Right renal cortex interstitium (tissue), 3 donors: Measurements from ENCODE around the gene GAL. TPM values are rescaled to one million over a fixed set of nuclear protein-coding genes. Genes with fewer than 3 reads are reported as not detected.
"Not testable (repeated sequence)": the region's sequence is repeated elsewhere in the genome, so short reads cannot be mapped to it uniquely, and the experiment has no call there.

Source experiments
- DNase-seq, 3 donors: peaks; one replicate each; pipeline ENCODE4 v3.0.0-alpha.2; 2013; ENCODE audit warnings: low read depth in 3 of 3, low spot score in 2 of 3
- polyA plus RNA-seq, 3 donors: library from polyadenylated mRNA; unstranded; fragments of 120-200 nt; gene quantifications; one replicate each; pipeline ENCODE4 v1.2.1, GENCODE V29; 2013; ENCODE audit not compliant: insufficient read length in 3 of 3

Gene GAL, protein sequence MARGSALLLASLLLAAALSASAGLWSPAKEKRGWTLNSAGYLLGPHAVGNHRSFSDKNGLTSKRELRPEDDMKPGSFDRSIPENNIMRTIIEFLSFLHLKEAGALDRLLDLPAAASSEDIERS
- polyA plus RNA-seq: under 1 TPM in 1 of 3 donors, not detected in 2; 0.16 TPM

DNA sequence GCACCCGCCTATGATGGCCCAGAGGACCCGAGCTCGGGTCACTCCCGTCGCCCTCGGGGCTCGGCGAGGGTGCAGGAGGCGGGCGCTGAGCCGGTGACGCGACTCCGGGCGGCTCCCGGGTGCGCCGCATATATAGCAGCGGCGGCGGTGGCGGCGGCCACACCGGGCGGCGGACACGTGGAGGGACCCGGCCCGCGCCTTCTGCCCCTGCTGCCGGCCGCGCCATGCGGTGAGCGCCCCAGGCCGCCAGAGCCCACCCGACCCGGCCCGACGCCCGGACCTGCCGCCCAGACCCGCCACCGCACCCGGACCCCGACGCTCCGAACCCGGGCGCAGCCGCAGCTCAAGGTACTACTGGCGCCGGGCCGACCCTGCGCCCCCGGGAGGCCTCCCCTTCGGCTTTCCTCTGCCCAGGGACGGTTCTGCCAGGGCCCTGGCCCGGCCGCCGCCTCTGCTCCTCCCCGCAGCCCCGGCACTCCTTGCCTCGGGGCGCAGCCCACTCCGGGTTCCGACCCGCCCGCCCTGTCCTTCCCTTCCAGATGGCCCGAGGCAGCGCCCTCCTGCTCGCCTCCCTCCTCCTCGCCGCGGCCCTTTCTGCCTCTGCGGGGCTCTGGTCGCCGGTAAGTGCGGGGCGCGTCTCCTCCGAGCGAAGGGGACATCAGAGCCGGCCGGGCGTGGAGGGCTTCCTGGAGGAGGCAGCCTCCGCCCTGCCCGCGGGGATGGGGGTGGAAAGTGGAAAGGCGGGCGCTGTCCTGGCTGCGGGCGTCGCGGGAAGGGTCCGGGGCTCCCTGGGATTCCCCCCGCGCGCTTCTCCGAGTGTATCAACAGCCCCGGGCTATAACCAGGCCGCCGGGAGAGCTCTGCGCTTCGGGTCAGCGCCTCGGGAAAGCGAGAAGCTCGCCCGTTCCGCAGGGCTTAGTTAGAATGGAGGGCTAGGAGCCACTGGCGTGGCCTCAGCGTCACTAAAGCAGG, at the start of gene GAL:
GAL (plus strand) TSS at position 160 of the 972 bp plus-strand sequence; CDS start at position 540, 380 bp downstream.
- DNase-seq: no peak

DNA sequence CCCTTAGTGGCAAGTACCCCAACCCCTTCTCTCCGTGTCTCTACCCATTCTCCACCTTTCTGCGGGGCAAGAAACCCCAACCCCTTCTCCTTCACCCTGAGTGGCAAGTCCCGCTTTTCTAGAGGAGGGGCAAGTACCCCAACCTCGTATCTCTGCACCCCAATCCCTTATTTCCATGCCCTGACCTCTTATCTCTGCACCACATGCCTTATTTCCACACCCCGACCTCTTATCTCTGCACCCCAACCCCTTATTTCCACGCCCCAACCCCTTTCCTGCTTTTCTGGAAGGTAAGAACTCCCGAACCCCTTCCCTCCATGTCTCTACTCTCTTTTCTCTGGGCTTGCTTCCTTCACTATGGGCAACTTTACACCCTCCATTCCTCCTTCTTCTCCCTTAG, 49.7 kb upstream of the GAL start:
- DNase-seq: not testable (repeated sequence)

DNA sequence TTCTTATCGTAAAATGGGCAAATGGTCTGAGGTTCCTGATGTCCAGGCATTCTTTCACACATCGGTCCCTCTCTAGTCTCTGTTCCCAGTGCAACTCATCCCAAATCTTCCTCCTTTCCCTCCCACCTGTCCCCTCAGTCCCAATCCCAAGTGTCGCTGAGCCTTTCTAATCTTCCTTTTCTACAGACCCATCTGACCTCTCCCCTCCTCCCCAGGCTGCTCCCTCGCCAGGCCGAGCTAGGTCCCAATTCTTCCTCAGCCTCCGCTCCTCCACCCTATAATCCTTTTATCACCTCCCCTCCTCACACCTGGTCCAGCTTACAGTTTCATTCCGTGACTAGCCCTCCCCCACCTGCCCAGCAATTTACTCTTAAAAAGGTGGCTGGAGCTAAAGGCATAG, 49.2 kb upstream of the GAL start:
- DNase-seq: not testable (repeated sequence)

DNA sequence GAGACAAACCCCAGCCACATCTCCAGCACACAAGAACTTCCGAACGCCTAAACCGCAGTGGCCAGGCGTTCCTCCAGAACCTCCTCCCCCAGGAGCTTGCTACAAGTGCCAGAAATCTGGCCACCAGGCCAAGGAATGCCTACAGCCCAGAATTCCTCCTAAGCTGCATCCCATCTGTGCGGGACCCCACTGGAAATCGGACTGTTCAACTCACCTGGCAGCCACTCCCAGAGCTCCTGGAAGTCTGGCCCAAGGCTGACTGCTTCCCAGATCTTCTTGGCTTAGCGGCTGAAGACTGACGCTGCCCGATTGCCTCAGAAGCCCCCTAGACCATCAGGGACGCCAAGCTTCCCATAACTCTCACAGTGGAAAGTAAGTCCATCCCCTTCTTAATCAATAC, 48.5 kb upstream of the GAL start:
- not testable (repeated sequence) for DNase-seq

DNA sequence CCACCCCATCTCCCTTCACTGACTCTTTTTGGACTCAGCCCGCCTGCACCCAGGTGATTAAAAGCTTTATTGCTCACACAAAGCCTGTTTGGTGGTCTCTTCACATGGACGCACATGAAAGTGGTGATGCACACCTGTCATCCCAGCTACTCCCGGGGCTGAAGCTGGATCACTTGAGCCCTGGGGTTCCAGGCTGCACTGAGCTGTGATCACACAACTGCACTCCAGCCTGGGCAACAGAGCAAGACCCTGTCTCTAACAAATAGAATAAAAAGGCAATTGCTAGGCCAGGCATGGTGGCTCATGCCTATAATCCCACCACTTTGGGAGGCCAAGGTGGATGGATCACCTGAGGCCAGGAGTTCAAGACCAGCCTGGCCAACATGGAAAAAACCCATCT, 45.0 kb upstream of the GAL start:
- DNase-seq: not testable (repeated sequence)

DNA sequence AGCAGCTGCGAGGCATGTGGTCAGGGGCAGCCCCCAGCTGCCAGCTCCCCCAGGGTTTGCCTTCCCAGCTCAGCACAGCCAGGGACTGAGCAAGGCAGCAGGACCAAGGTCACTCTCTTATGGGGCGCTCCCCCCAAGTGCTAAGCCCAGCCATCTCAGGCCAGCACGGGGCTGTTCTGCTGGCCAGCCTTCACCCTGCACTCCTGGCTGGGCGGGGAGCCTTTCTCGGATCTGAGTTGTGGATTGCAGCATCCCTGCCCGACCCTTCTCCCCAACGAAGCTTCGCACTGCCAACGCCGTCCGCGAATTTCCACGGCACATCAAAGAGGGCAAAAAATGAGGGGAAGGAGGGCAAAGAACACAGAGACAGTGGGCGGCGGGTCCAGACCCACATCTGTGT, 42.5 kb upstream of the GAL start:
- no peak for DNase-seq

DNA sequence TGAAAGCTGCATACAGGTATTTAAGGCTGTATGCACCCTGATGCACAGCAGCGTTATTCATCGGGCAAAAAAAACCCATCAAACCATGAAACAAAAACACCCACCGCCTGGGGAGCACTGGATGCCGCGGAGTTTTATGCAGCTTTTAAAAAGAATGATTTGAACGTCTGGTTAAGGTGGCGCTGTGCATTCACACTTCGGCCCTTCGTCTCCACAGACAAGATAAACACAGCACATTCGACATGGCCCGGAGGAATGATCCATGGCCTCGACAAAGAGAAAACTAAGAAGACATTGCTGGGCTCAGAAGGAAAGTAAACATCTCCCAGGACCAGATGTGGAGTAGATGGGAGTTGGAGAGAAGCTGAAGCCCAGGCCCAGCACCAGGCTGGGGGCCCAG, 40.8 kb upstream of the GAL start:
- no peak for DNase-seq

DNA sequence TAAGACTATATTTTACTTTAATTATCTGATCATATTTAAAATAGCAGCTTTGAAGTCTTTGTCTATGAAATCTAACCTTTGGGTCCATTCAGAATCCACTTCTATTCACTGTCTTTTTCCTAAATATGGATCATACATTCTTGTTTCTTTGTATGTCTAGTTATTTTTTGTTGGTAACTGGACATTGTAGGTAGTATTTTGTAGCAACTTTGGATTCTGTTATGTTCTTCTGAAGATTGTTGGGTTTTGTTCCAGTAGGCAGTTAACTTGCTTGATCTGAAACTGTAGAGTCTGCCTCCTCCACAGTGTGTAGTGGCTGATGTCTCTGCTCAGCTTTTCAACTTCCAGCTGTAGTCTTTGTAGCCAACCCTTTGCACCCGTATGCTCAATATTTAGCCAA, 37.5 kb upstream of the GAL start:
- no peak for DNase-seq

DNA sequence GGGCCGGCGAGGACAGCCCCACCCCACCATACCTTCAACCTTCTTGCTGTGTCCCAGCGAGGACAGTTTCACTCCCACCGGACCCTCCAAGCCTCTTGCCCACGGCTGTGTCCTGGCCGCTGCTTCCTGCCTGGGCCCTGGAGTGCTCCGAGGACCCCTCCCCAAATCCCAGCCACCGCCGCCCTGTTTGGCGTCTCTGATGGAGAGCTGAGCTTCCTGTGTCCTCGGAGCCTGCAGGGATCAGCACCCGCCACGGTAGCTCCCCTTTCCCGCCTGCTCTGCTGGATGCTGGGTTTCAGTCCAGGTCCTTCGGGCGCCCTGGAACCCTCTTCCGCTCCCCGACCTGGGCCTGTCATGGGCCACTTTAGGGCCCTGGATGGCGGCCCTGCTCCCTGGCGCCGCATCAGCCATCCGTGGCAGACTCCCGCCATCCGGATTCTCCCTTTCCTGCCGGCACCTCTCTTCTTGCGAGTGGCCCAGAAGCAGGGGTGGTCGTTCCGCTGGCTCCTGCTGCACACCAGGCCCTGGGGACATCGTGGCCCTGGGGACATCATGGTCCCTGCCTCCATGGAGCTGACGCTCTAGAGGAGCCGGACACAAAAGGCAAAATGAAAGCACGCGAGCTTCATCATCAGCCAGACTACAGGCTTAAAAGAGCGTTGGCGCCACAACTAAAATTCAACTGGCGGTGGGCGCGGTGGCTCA, 34.3 kb upstream of the GAL start:
- DNase-seq: no peak

DNA sequence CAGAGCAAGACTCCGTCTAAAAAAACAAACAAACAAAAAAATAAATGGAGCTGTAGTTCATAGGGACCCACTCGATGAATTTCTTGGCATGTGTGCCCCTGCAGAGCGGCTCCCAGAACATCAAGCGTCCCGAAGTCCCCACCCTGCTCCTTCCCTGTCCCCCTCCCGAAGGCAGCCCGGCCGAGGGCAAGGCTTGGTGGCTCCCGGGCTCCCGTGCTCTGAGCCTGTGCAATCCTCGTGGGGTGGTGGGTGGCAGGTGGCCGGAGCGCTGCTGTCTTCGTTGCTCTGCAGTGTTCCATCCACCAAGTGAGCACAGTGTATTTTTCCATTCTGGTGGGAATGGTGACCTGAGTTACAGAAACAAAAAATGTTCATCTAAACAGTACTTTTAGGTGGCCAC, 33.5 kb upstream of the GAL start:
- DNase-seq: no peak

DNA sequence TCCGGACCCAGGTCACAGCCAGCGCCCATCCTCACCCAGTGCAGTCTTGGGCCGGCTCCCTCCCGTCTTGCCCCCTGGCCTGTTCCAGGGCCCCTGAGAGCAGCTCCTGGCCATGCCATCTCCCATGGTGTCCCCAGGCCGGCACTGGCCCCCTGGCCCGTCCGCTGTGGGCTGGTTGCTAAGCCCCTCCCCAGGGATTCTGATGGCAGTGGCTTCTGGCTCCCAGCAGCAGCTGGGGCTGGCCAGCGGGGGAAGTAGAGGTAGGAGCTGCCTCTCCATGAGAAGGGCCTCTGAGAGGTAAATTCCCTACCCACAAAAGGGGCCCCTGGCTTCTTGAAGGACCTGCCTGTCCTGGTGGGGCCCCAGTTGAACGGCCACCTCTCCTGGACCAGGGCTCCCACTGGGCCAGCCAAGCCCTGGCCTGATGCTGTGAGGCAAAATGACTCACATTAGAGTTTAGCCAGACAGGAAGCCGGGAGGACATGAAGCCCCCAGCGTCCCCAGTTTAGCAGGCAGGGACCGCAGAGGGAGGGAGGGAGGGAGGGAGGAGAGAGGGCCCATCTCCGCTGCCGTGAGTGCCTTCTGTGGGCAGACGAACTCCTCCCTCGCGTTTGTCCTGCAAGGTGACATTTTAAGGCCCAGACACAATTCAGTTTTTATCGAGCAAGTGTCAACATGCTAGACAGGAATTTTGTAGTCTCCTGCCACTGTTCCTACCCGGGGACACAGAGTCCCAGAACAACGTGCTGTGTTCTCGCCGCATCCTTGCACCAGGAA, 32.9 kb upstream of the GAL start:
- DNase-seq: no peak

DNA sequence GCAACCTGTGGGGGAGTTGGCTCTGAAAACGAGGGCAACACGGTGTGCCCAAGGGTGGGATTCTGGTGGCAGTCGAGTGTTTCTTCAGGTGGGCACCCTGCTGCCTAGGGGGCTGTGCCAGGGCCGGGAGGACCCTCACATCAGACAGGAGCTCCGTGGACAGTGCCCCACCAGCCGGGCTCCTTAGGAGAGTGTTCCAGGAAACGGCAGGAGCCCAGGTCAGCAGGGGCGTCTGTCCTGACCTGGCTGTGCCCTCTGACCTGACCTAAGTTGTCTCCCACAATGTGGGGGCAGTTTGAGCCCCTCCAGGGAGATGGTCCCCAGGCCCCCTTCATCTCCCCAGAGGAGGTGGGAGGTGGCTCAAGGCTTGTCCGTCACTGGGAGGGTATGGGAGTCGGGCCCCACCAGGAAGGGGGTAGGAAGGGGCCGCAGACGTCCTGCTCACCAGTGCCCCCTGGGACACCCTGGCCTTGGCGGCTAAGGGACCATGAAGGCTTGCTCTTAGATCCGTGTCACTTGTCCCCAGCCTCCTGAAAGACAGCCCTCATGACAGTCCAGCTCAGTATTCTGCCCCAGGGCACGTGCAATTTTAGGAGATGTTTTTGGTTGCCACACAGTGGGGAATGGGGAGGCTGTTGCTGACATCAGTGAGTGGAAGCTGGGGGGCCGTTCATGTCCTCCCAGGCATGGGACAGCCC, 32.2 kb upstream of the GAL start:
- DNase-seq: no peak

DNA sequence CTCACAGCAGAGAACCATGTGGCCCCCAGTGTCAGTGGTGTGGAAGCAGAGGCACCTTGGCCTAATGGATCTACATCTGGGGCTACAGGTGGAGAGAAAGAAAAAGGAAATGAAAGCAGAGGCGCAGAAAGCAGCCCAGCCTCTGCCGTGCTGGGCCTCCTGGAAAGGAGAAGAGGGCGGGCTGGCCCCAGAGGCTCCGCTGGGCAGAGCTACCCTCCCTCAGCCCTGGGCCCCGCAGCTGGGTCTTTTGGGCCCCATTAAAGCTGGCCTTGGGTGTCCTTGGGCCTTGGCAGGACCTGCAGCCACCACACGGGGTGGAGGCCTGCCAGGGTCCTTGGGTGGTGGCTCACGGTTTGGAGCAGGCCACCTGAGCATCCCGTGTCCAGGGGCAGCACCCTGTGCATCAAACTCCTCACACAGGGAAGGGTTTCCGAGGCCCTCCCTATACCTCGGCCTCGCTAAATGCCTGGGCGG, 31.6 kb upstream of the GAL start:
- no peak for DNase-seq

DNA sequence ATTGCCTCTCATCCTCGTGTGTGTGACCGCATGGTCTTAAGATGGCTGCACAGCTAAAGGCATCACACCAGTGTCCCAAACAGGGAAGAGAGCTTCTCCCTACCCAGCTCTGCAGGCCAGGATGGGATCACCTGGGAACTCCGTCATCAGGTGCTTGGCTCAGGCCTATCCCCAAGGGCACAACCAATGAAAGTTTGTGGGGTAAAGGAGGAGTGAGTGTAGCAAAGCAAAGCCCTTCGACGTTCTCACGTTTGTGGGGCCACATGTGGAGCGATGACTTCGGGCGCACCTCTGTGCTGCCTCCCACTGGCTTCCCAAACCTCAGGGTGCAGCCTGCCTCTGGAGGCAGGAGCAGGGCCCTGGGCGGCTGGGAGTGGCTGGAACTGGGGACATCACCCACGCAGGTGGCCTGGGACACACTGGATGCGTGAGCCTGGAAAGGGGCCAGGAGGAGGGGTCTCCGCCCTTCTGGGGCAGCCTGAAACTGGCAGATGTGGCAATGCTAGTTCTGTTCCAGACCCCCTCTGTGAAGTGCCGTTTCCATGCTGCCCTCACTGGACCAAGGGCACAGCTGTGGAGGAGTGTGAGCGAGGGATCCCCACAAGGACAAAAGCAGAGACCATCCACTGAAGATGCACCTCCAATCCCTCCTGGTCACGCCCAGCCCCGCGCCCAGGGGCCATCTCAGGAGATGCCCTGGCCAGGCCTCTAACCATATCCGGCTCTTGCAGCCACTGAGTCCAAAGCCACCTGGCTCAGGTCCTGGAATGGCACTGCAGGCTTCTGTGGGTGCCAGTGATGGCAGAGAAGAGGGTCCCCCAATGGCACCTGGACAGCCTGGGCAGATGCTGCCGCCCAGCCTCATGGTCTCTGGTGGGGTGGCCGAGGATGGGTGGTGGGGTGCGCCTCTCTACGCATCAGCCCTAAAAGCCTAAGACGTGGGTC, 30.6 kb upstream of the GAL start:
- no peak for DNase-seq

DNA sequence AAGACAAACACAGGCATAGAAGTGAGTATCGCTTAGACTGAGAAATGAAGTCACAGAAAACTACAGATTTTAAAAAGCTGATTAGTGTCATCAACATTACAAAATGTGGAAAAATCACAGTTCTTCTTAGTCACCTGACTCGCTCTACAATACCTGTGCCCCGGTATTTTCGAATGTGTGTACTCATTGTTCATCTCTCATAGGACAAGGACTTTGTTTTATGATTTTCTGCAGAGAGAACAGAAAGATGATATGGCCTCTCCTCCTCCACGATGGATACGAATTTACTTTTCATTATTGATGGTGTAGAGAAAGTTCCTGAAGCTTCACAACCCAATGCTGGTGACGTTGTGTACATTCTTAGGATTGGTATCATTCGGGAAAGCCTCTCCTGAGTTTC, 29.4 kb upstream of the GAL start:
- DNase-seq: no peak

DNA sequence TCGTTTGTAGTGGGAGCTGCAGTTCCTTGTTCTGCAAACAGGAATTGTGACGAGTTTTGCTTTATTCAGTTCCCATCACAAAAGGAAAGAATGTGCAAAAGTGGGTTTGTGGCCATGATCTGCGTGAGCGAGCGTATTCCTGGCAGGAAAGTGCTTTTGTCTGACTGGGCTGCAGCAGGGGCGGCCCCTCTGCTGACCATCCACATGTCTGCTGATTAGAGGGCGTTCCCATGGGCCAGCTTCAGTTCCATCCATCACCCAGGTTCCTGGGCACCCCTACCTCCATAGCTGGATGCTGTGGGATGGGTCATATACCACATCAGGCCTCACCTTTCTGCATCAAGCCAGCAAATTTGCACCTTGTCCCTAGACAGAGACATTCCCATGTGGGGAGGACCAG, 28.9 kb upstream of the GAL start:
- DNase-seq: no peak

DNA sequence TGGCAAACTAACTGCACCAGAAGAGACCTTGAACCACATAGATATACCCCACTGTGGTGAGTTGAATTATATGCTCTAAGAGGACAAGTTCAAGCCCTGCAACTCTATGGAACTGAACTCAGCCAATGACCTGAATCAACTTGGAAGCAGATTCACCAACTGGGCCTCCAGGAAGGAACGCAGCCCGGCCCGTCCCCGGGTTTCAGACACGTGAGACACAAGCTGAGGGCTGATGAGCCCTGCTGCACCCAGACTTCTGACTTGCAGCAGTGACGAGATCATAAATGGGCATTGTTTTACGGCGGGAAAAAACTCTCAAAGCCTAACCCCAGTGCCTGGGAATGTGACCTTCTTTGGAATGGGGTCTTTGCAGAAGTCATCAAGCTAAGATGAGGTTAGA, 28.5 kb upstream of the GAL start:
- DNase-seq: no peak

DNA sequence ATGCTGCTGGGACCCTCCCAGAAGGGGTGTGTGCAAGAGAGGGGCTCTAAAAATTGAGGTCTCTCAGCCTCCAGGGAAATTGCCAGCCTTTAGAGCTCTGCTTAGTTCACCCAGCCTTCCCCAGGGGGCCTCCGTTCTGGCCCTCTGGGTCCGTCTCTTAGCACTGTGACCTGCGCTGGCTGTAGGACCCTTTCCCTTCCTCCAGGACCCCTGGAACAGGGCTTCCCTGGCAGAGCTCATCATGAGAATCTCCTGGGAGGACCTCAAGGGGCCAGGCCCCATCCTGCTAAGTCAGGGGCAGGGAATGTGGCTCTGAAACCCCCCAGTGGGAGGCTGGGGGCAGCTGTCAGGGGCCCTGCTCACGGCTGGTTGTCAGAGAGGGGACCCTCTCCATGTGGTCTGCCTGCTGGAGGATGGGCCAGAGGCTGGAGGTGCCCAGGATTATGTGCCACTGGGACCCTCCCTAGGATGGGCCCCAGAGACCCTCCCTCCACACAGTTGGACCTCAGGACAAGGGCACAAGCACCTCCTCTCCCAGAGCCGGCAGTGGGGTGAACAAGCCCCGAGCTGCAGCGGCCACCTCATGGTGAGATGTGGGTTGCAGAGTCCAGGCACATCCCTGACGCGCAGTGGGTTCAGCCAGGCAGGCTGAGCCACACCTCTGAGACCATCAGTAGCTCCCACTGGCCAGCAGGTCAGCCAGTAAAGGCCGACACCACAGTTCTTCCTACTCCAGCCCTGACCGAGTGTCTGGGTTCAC, 27.1 kb upstream of the GAL start:
- DNase-seq: no peak
